Transverse colon (tissue), 4 donors: ENCODE data around the gene MIOX.

ENCODE experiments used
- CTCF ChIP-seq, 5 experiments: fragments of 200-600 bp in 3 of 5; fragments of 450-650 bp in 2 of 5; sonication (generic) in 3 of 5; IDR thresholded peaks; 1 replicate in 2 of 5; 2 replicates in 3 of 5; pipeline ENCODE4 v1.5.1; 2016 to 2017; ENCODE audit warnings: antibody characterized with exemption in 5 of 5, inconsistent platforms in 3 of 5, mild to moderate bottlenecking in 2 of 5, moderate library complexity in 1 of 5
- POLR2A ChIP-seq: fragments of 450-650 bp; IDR thresholded peaks from one replicate; pipeline ENCODE4 v1.6.1; 2016; ENCODE audit warnings: antibody characterized with exemption, mild to moderate bottlenecking, moderate library complexity
- POLR2AphosphoS5 ChIP-seq, 3 donors: sonication (generic); formaldehyde crosslinking; IDR thresholded peaks; one replicate each; pipeline ENCODE4 v1.6.1; 2016; ENCODE audit warnings: antibody characterized with exemption in 3 of 3

GRCh38 chr22:50487290-50488005 lies 789 bp downstream of the MIOX start:
- TF ChIP-seq CTCF (IDR thresholded peaks at IDR 0.05) (no peak), POLR2A (no peak), POLR2AphosphoS5 (IDR thresholded peaks at IDR 0.05) (no peak)
